Neural cell (in vitro differentiated cells): ENCODE measurements around the gene PDAP1.

Experiments used
- CTCF ChIP-seq: fragments of 450-650 bp; IDR thresholded peaks from 2 replicates; pipeline ENCODE4 v1.5.1; 2014; ENCODE audit warnings: antibody characterized with exemption, mild to moderate bottlenecking, moderate library complexity; ENCODE audit not compliant: poor library complexity, severe bottlenecking
- EP300 ChIP-seq: fragments of 450-650 bp; conservative IDR thresholded peaks from 2 replicates; pipeline ENCODE4 v1.6.1; 2014; ENCODE audit warnings: antibody characterized with exemption, mild to moderate bottlenecking, moderate library complexity; ENCODE audit not compliant: poor library complexity, severe bottlenecking
- EZH2 ChIP-seq: fragments of 200-600, 300-800 bp; shearing (Covaris generic), sonication (generic); IDR thresholded peaks from 2 replicates; pipeline ENCODE4 v1.6.1; 2014; ENCODE audit warnings: antibody characterized with exemption, low read length, borderline replicate concordance, mild to moderate bottlenecking; ENCODE audit not compliant: insufficient read depth, poor library complexity, severe bottlenecking
- POLR2AphosphoS5 ChIP-seq: IDR thresholded peaks from 2 replicates; pipeline ENCODE4 v1.6.1; 2012
- RAD21 ChIP-seq: fragments of 450-650 bp; conservative IDR thresholded peaks from 2 replicates; pipeline ENCODE4 v1.6.1; 2014; ENCODE audit warnings: antibody characterized with exemption, mild to moderate bottlenecking, moderate library complexity
- REST ChIP-seq: IDR thresholded peaks from 2 replicates; pipeline ENCODE4 v1.6.1; 2012; ENCODE audit warnings: borderline replicate concordance
- SMC3 ChIP-seq: fragments of 450-650 bp; conservative IDR thresholded peaks from 2 replicates; pipeline ENCODE4 v1.6.1; 2014; ENCODE audit warnings: antibody characterized with exemption, mild to moderate bottlenecking, moderate library complexity; ENCODE audit not compliant: poor library complexity
- TAF1 ChIP-seq: IDR thresholded peaks from 2 replicates; pipeline ENCODE4 v1.6.1; 2012; ENCODE audit warnings: low read depth

- TF ChIP-seq REST: no peak
- no peak for TF ChIP-seq CTCF
- TF ChIP-seq SMC3: no peak
- TF ChIP-seq EZH2: no peak
- no peak for TF ChIP-seq EP300
- TF ChIP-seq POLR2AphosphoS5: no peak
- TF ChIP-seq TAF1: no peak
- TF ChIP-seq RAD21: no peak
Measured at GRCh38 chr7:99383791-99384370, 24.5 kb downstream of the PDAP1 start.
